ENCODE results near the gene DYSF.

DNA sequence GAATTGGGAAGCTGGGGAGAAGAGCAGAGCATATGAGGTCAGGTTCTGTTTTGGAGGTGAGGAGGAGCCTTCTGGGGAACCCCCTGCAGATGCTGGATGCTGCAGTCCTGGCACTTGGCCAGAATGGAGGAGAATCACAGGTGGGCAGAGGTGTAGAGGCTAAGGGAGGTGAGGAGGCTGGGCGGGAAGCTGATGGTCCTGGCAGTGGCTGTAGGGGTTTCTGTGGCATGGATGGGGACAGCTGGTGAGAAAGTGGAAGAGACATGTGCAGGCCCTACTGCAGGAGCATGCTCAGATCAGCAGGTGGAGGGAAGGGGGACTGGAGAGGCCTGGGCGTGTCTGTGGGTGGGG, 101.3 kb downstream of the DYSF start:
- no peak for TF ChIP-seq CTCF (IDR thresholded peaks at IDR 0.05)
- no peak for TF ChIP-seq ZFX (IDR thresholded peaks at IDR 0.05; ENCODE audit: borderline replicate concordance)

All from 22Rv1 (cell line).